HepG2 (cell line): ENCODE data around the gene JAZF1. TPM values are rescaled to one million over a fixed set of nuclear protein-coding genes. Genes with fewer than 3 reads are reported as not detected.

Source experiments
- ATAC-seq: fragments of 200-7000 bp; cut with Tn5 transposase; 3 replicates; pipeline ENCODE4 v1.9.1; 2020; ENCODE audit warnings: mild to moderate bottlenecking, moderate library complexity
- BruUV-seq: library from RNA; stranded (reverse); fragments of 400-500 nt; replicated peaks from 2 replicates; lab custom pipeline; 2021; lab: Mats Ljungman, UMichigan
- CTCF ChIA-PET: fragments of 300-600 bp; formaldehyde crosslinking; extraction: SDS; loops from one replicate; lab custom pipeline; 2021; ENCODE audit warnings: low total read pairs, inconsistent platforms, low intra/inter-chr PET ratio; lab: Yijun Ruan, JAX
- POLR2A ChIA-PET: fragments of 350-600 bp; sonication (Branson Sonifier 250); formaldehyde crosslinking; loops from one replicate; lab custom pipeline; 2020; ENCODE audit warnings: antibody characterized with exemption, inconsistent platforms; lab: Yijun Ruan, JAX
- DNase-seq: peaks from one replicate; pipeline ENCODE4 v3.0.0-alpha.2; 2015; ENCODE audit warnings: low spot score
- FAIRE-seq: peaks from 3 replicates; lab custom pipeline; 2011; peaks lifted over from hg19 to GRCh38; lab: Jason Lieb, UNC
- H2AFZ ChIP-seq: one replicate; pipeline ENCODE4 v1.6.1; 2011; ENCODE audit warnings: low read length, inconsistent platforms
- H3K27ac ChIP-seq: fragments of 300-600 bp; 3 replicates; pipeline ENCODE4 v1.8.0; 2011; ENCODE audit warnings: mixed run types, mild to moderate bottlenecking, mixed read lengths, low read length, inconsistent platforms; ENCODE audit not compliant: insufficient read depth; ENCODE audit errors: extremely low read length
- H3K27me3 ChIP-seq, 2 experiments: fragments of 200-600 bp in 1 of 2; 2 replicates in 1 of 2; 3 replicates in 1 of 2; pipeline versions ENCODE4 v1.6.0 to v1.8.0; 2011; ENCODE audit warnings: low read length in 2 of 2, mild to moderate bottlenecking in 2 of 2, moderate library complexity in 2 of 2, inconsistent platforms in 1 of 2; ENCODE audit not compliant: insufficient read depth in 2 of 2, control insufficient read depth in 1 of 2
- H3K36me3 ChIP-seq, 2 experiments: fragments of 200-600 bp in 1 of 2; replicated peaks in 1 of 2; 2 replicates in 1 of 2; 3 replicates in 1 of 2; pipeline versions ENCODE4 v1.5.1 to v1.8.0; 2011; ENCODE audit warnings: low read length in 2 of 2, inconsistent platforms in 1 of 2; ENCODE audit not compliant: insufficient read depth in 2 of 2, control insufficient read depth in 1 of 2
- H3K4me1 ChIP-seq: 2 replicates; pipeline ENCODE4 v1.5.1; 2012; ENCODE audit warnings: low read length, inconsistent platforms; ENCODE audit not compliant: insufficient read depth
- H3K4me2 ChIP-seq: 2 replicates; pipeline ENCODE4 v1.6.0; 2011; ENCODE audit warnings: low read depth, low read length, inconsistent platforms
- H3K4me3 ChIP-seq, 3 experiments: fragments of 200-600 bp in 1 of 3; sonication (generic), shearing (Covaris generic) in 1 of 3; replicated peaks in 1 of 3; 2 replicates each; pipeline ENCODE4 v1.5.1; 2011 to 2016; ENCODE audit warnings: low read length in 3 of 3, inconsistent platforms in 2 of 3, low read depth in 2 of 3, mild to moderate bottlenecking in 2 of 3, control low read depth in 1 of 3, mixed read lengths in 1 of 3; ENCODE audit not compliant: insufficient read depth in 1 of 3
- H3K79me2 ChIP-seq: one replicate; pipeline ENCODE4 v1.6.1; 2011; ENCODE audit warnings: low read length, inconsistent platforms; ENCODE audit not compliant: insufficient read depth
- H3K9ac ChIP-seq: 2 replicates; pipeline ENCODE4 v1.6.0; 2011; ENCODE audit warnings: mild to moderate bottlenecking, low read depth, low read length, inconsistent platforms; ENCODE audit not compliant: insufficient read depth
- H3K9me3 ChIP-seq: 2 replicates; pipeline ENCODE4 v1.5.1; 2012; ENCODE audit warnings: mild to moderate bottlenecking, low read length
- H4K20me1 ChIP-seq: 2 replicates; pipeline ENCODE4 v1.6.0; 2011; ENCODE audit warnings: inconsistent platforms, mild to moderate bottlenecking, low read length, moderate library complexity; ENCODE audit not compliant: insufficient read depth
- CBX5 ChIP-seq: sonication (generic); formaldehyde crosslinking; IDR thresholded peaks from 2 replicates; pipeline ENCODE4 v1.4.0; 2020; ENCODE audit warnings: missing genetic modification reagents, borderline replicate concordance
- CSRNP2 ChIP-seq: sonication (generic); formaldehyde crosslinking; conservative IDR thresholded peaks from 2 replicates; pipeline ENCODE4 v1.8.0; 2022; ENCODE audit warnings: low read depth, missing genetic modification reagents
- E2F5 ChIP-seq: sonication (generic); formaldehyde crosslinking; conservative IDR thresholded peaks from 2 replicates; pipeline ENCODE4 v1.4.0; 2020; ENCODE audit warnings: missing genetic modification reagents
- NFE2L1 ChIP-seq: sonication (generic); formaldehyde crosslinking; IDR thresholded peaks from 2 replicates; pipeline ENCODE4 v1.4.0; 2020; ENCODE audit warnings: missing genetic modification reagents, mild to moderate bottlenecking, borderline replicate concordance
- NFE2L2 ChIP-seq: fragments of 150-350 bp; IDR thresholded peaks from 2 replicates; pipeline ENCODE4 v1.6.1; 2014; ENCODE audit warnings: low read length
- REXO4 ChIP-seq: sonication (generic); formaldehyde crosslinking; IDR thresholded peaks from 2 replicates; pipeline ENCODE4 v1.8.0; 2022; ENCODE audit warnings: missing genetic modification reagents, mild to moderate bottlenecking, borderline replicate concordance
- STAT6 ChIP-seq: sonication (generic); formaldehyde crosslinking; IDR thresholded peaks from 2 replicates; pipeline ENCODE4 v1.4.0; 2020; ENCODE audit warnings: missing genetic modification reagents, mild to moderate bottlenecking, borderline replicate concordance
- TFAP4 ChIP-seq: sonication (generic); IDR thresholded peaks from 2 replicates; pipeline ENCODE4 v1.6.1; 2016; ENCODE audit warnings: low read depth, borderline replicate concordance
- ZBTB8A ChIP-seq: sonication (generic); formaldehyde crosslinking; IDR thresholded peaks from 2 replicates; pipeline ENCODE4 v1.4.0; 2020; ENCODE audit warnings: mild to moderate bottlenecking, low read depth, missing genetic modification reagents, borderline replicate concordance
- ZFP41 ChIP-seq: sonication (generic); formaldehyde crosslinking; IDR thresholded peaks from 2 replicates; pipeline ENCODE4 v1.4.0; 2020; ENCODE audit warnings: mild to moderate bottlenecking, missing genetic modification reagents, borderline replicate concordance
- ZNF468 ChIP-seq: sonication (generic); formaldehyde crosslinking; IDR thresholded peaks from 2 replicates; pipeline ENCODE4 v1.8.0; 2022; ENCODE audit warnings: mild to moderate bottlenecking, moderate library complexity, missing genetic modification reagents
- ZNF720 ChIP-seq: sonication (generic); formaldehyde crosslinking; IDR thresholded peaks from 2 replicates; pipeline ENCODE4 v1.4.0; 2020; ENCODE audit warnings: missing genetic modification reagents
- ZSCAN22 ChIP-seq: sonication (generic); formaldehyde crosslinking; IDR thresholded peaks from 2 replicates; pipeline ENCODE4 v1.4.0; 2020; ENCODE audit warnings: mild to moderate bottlenecking, missing genetic modification reagents
- WGBS: methylation state at CpG from one replicate; pipeline ENCODE4 v1.1.6; 2017; ENCODE audit warnings: low lambda C conversion rate; 5-methylcytosine and 5-hydroxymethylcytosine counted together
- in situ Hi-C: cut with HindIII; loops from 2 replicates; pipeline ENCODE4 v1.10.0; 2017; ENCODE audit warnings: low pct_unique_long_range_greater_than_20kb; ENCODE audit not compliant: extremely low pct_ligation_motif_present
- intact Hi-C: fragments of 100-400 bp; cut with micrococcal nuclease; formaldehyde crosslinking; loops from one replicate; pipeline ENCODE4 v1.10.0; 2022; ENCODE audit not compliant: unreplicated experiment
- polyA plus RNA-seq, 8 experiments: library from polyadenylated mRNA; depleted of rRNA in 3 of 8; stranded (reverse) in 7 of 8; unstranded in 1 of 8; fragments of >200 nt; fragmentation: Illumina TruSeq in 4 of 8; extraction: Trizol in 4 of 8; gene quantifications; 2 replicates each; pipeline versions ENCODE4 v1.2.1 to v1.2.3, GENCODE V29; 2011 to 2016; ENCODE audit warnings: low read depth in 4 of 8, missing spikeins in 1 of 8, mixed read lengths in 1 of 8; ENCODE audit not compliant: insufficient read depth in 1 of 8
- total RNA-seq, 5 experiments: library from RNA; depleted of rRNA; stranded (reverse); fragments of >200 nt; fragmentation: Illumina TruSeq; extraction: Trizol; gene quantifications; 2 replicates each; pipeline ENCODE4 v1.2.3, GENCODE V29; 2016; ENCODE audit warnings: low read depth in 1 of 5

The JAZF1 gene
- total and polyA plus RNA-seq, 2 of the 13 experiments (the other 11 are each of a cell fraction or from before 2014, with no cell fraction given) = not detected

GRCh38 chr7:28123752-28124151 is 56.8 kb downstream of the JAZF1 start (continued):
- TF ChIP-seq ZBTB8A (CRISPR knock-in tag) (no peak), ZFP41 (CRISPR knock-in tag) (no peak), E2F5 (no peak), ZNF720 (CRISPR knock-in tag) (no peak), STAT6 (CRISPR knock-in tag) (no peak), ZNF468 (CRISPR knock-in tag) (no peak), REXO4 (CRISPR knock-in tag) (no peak)

GRCh38 chr7:28121496-28121895 is 59.1 kb downstream of the JAZF1 start:
- H3K27me3 ChIP-seq = no peaks in the 10 kb centered on the region; a peak in 1 of 5 replicates
- intact Hi-C loops (no loop called here), in situ Hi-C loops (no loop called here)
- no peak overlapping the region for H3K9ac ChIP-seq
- FAIRE-seq (no peak), DNase-seq (no peak), ATAC-seq (no peak)
- POLR2A ChIA-PET = no interaction called here
- BruUV-seq = no TSS peak
- H3K79me2 ChIP-seq = no peaks in the 10 kb centered on the region
- H3K36me3 ChIP-seq = no peaks in the 10 kb centered on the region
- H4K20me1 ChIP-seq = no peaks in the 10 kb centered on the region
- no peaks in the 10 kb centered on the region for H3K9me3 ChIP-seq
- TF ChIP-seq NFE2L1 (CRISPR knock-in tag) = no peak
- TF ChIP-seq CBX5 (CRISPR knock-in tag) = no peak
- no peak for TF ChIP-seq NFE2L2
- no peak for TF ChIP-seq ZSCAN22
- TF ChIP-seq TFAP4 = no peak
- no peak for TF ChIP-seq CSRNP2 (CRISPR knock-in tag)
- H3K4me3 ChIP-seq = no peak overlapping the region
- H3K4me1 ChIP-seq = no peaks in the 10 kb centered on the region
- CTCF ChIA-PET = no interaction called here
- H2AFZ ChIP-seq = no peak overlapping the region
- H3K27ac ChIP-seq = no peak overlapping the region
- whole genome bisulfite sequencing = 48% methylated on average over 5 of the region's 5 CpGs
- no peak overlapping the region for H3K4me2 ChIP-seq
